MM.1S (cell line): ENCODE data around the gene CHN2.
"Not testable (repeated sequence)": the region's sequence is repeated elsewhere in the genome, so short reads cannot be mapped to it uniquely, and the experiment has no call there.

Experiments used
- DNase-seq: peaks from one replicate; pipeline ENCODE4 v3.0.0-alpha.2; 2015
- H2AFZ ChIP-seq: fragments of 300-600 bp; sonication (generic); 2 replicates; pipeline ENCODE4 v1.6.0; 2016; ENCODE audit warnings: antibody characterized with exemption, low read length
- H3F3A ChIP-seq: fragments of 300-600 bp; sonication (generic); 2 replicates; pipeline ENCODE4 v1.6.1; 2016; ENCODE audit warnings: mild to moderate bottlenecking, antibody characterized with exemption, low read length, moderate library complexity, mixed read lengths; ENCODE audit not compliant: insufficient read depth
- H3K27ac ChIP-seq: fragments of 300-600 bp; sonication (generic); 2 replicates; pipeline ENCODE4 v1.5.1; 2016; ENCODE audit warnings: mild to moderate bottlenecking, low read length
- H3K27me3 ChIP-seq: fragments of 300-600 bp; sonication (generic); replicated peaks from 2 replicates; pipeline ENCODE4 v1.6.0; 2016; ENCODE audit warnings: low read length; ENCODE audit not compliant: insufficient read depth
- H3K36me3 ChIP-seq: fragments of 300-600 bp; sonication (generic); replicated peaks from 2 replicates; pipeline ENCODE4 v1.6.1; 2016; ENCODE audit warnings: mild to moderate bottlenecking, low read length, mixed read lengths; ENCODE audit not compliant: insufficient read depth
- H3K4me1 ChIP-seq: fragments of 300-600 bp; sonication (generic); 2 replicates; pipeline ENCODE4 v1.6.1; 2016; ENCODE audit warnings: low read length, mixed read lengths
- H3K4me2 ChIP-seq: fragments of 300-600 bp; sonication (generic); 2 replicates; pipeline ENCODE4 v1.6.0; 2016; ENCODE audit warnings: low read depth, low read length
- H3K4me3 ChIP-seq: fragments of 300-600 bp; sonication (generic); 2 replicates; pipeline ENCODE4 v1.5.1; 2016; ENCODE audit warnings: low read length, mixed read lengths
- H3K79me2 ChIP-seq: fragments of 300-600 bp; sonication (generic); 2 replicates; pipeline ENCODE4 v1.6.1; 2016; ENCODE audit warnings: mixed run types, low read length, mixed read lengths
- H3K9ac ChIP-seq: fragments of 300-600 bp; sonication (generic); 2 replicates; pipeline ENCODE4 v1.6.1; 2016; ENCODE audit warnings: low read length, mixed read lengths
- H3K9me2 ChIP-seq: fragments of 300-600 bp; sonication (generic); replicated peaks from 2 replicates; pipeline ENCODE4 v1.6.1; 2016; ENCODE audit warnings: mild to moderate bottlenecking, low read length, mixed read lengths; ENCODE audit not compliant: insufficient read depth
- H3K9me3 ChIP-seq: fragments of 300-600 bp; sonication (generic); replicated peaks from 2 replicates; pipeline ENCODE4 v1.6.1; 2016; ENCODE audit warnings: mild to moderate bottlenecking, low read length, mixed read lengths; ENCODE audit not compliant: insufficient read depth
- H4K20me1 ChIP-seq: fragments of 300-600 bp; sonication (generic); 2 replicates; pipeline ENCODE4 v1.6.1; 2016; ENCODE audit warnings: mild to moderate bottlenecking, low read length, moderate library complexity, mixed read lengths; ENCODE audit not compliant: insufficient read depth
- EZH2 ChIP-seq: fragments of 300-600 bp; sonication (generic); optimal IDR thresholded peaks from 2 replicates; pipeline ENCODE3; 2017; ENCODE audit warnings: low read depth, mild to moderate bottlenecking, antibody characterized with exemption, low read length, mixed read lengths
- EZH2phosphoT487 ChIP-seq: fragments of 300-600 bp; sonication (generic); IDR thresholded peaks from 2 replicates; pipeline ENCODE4 v1.6.1; 2018; ENCODE audit warnings: antibody characterized with exemption, low read length
- TF ChIP-seq, protein P1 (sequence below): fragments of 300-600 bp; sonication (generic); IDR thresholded peaks from 2 replicates; pipeline ENCODE4 v1.5.1; 2016; ENCODE audit warnings: antibody characterized with exemption, low read length, mixed read lengths

The CHN2 gene

DNA sequence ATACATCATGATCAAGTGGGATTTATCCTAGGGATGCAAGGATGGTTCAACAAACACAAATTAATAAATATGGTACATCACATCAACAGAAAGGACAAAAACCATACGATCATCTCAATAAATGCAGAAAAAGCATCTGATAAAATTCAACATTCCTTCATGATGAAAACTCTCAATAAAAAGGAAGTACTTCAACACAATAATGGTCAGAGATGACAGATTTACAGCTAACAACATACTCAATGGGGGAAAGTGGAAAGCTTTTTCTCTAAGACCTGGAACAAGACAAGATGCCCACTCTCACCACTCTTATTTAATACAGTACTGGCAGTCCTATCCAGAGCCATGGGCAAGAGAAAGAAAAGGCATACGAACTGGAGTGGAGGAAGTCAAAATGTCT, 329.2 kb downstream of the CHN2 start:
- Histone ChIP-seq H3K36me3 (no peaks in the 10 kb centered on the region), H3F3A (no peaks in the 10 kb centered on the region), H3K4me2 (no peak overlapping the region), H2AFZ (no peak overlapping the region), H3K79me2 (no peaks in the 10 kb centered on the region), H3K9me3 (no peaks in the 10 kb centered on the region), H4K20me1 (no peaks in the 10 kb centered on the region), H3K4me3 (no peak overlapping the region), H3K27me3 (no peaks in the 10 kb centered on the region), H3K9me2 (no peaks in the 10 kb centered on the region), H3K4me1 (no peaks in the 10 kb centered on the region), H3K9ac (no peak overlapping the region), H3K27ac (no peak overlapping the region)
- TF ChIP-seq EZH2: no peak
- TF ChIP-seq, protein P1, sequence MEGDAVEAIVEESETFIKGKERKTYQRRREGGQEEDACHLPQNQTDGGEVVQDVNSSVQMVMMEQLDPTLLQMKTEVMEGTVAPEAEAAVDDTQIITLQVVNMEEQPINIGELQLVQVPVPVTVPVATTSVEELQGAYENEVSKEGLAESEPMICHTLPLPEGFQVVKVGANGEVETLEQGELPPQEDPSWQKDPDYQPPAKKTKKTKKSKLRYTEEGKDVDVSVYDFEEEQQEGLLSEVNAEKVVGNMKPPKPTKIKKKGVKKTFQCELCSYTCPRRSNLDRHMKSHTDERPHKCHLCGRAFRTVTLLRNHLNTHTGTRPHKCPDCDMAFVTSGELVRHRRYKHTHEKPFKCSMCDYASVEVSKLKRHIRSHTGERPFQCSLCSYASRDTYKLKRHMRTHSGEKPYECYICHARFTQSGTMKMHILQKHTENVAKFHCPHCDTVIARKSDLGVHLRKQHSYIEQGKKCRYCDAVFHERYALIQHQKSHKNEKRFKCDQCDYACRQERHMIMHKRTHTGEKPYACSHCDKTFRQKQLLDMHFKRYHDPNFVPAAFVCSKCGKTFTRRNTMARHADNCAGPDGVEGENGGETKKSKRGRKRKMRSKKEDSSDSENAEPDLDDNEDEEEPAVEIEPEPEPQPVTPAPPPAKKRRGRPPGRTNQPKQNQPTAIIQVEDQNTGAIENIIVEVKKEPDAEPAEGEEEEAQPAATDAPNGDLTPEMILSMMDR: no peak
- TF ChIP-seq EZH2phosphoT487: no peak
- no peak for DNase-seq

DNA sequence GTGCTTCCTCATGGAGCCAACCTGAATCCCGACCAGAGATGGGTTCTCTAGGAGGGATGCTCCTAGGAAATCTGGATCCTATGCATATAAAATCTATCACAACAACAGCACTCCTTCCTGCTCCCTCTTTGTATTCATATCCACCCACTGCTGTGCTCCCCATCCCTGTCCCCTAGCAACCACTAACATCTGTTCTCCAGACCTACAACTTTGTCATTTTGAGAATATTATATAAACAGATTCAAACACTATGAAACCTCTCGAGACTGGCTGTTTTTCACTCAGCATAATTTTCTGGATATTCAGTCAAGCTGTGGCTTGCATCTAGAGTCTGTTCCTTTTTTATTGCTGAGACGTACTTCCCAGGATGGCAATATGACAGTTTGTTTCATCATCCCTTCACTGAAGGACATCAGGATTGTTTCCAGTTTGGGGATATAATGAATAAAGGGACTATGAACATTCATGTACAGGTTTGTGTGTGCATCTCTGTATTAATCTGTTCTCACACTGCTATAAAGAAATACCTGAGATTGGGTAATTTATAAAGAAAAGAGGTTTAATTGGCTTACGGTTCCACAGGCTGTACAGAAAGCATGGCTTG, 333.0 kb downstream of the CHN2 start:
- no peak for DNase-seq
- TF ChIP-seq, protein P1: no peak
- no peak for TF ChIP-seq EZH2
- TF ChIP-seq EZH2phosphoT487: no peak
- Histone ChIP-seq H3K4me2 (no peak overlapping the region), H3K36me3 (no peaks in the 10 kb centered on the region), H3K9me2 (no peaks in the 10 kb centered on the region), H2AFZ (no peak overlapping the region), H3F3A (no peaks in the 10 kb centered on the region), H3K4me1 (no peaks in the 10 kb centered on the region), H3K9me3 (no peaks in the 10 kb centered on the region), H3K4me3 (no peak overlapping the region), H3K27ac (no peak overlapping the region), H3K79me2 (no peaks in the 10 kb centered on the region), H3K27me3 (no peaks in the 10 kb centered on the region), H3K9ac (no peak overlapping the region), H4K20me1 (no peaks in the 10 kb centered on the region)

DNA sequence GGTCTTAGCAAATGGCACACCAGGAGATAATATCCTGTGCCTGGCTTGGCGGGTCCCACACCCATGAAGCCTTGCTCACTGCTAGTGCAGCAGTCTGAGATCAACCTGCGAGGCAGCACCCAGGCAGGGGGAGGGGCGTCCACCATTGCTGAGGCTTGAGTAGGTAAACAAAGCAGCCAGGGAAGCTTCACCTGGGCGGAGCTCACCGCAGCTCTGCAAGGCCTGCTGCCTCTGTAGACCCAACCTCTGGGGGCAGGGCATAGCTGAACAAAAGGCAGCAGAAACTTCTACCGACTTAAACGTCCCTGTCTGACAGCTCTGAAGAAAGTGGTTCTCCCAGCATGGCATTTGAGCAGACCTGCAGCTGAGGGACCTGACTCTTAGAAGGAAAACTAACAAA, 334.0 kb downstream of the CHN2 start:
- H2AFZ ChIP-seq, H3K4me1 ChIP-seq, H3K27me3 ChIP-seq, H3F3A ChIP-seq, H3K79me2 ChIP-seq, H3K4me3 ChIP-seq, H3K27ac ChIP-seq, DNase-seq, H3K9ac ChIP-seq, H3K36me3 ChIP-seq, H3K4me2 ChIP-seq, H3K9me3 ChIP-seq, H3K9me2 ChIP-seq, H4K20me1 ChIP-seq: not testable (repeated sequence)
